Measurements from ENCODE around the gene LRMDA. TPM values are rescaled to one million over a fixed set of nuclear protein-coding genes. Genes with fewer than 3 reads are reported as not detected.

The LRMDA gene
- total and polyA plus RNA-seq, 4 donors = 12.1 to 40.8 (median 21.6) TPM

GRCh38 chr10:76558996-76559891, 1127.8 kb downstream of the LRMDA start:
- H3K27ac ChIP-seq (ENCODE audit: low read depth in 1 of 2, low read length in 1 of 2) = no peak overlapping the region
- no peak overlapping the region for H3K4me3 ChIP-seq
- TF ChIP-seq CTCF (IDR thresholded peaks at IDR 0.05; ENCODE audit: control extremely low read depth, extremely low read depth) = no peak
- H3K9me3 ChIP-seq (ENCODE audit: control insufficient read depth in 4 of 4, insufficient read depth in 3 of 4, low read length in 3 of 4) = no peaks in the 10 kb centered on the region
- H3K27me3 ChIP-seq (ENCODE audit: control insufficient read depth in 3 of 3, insufficient read depth in 3 of 3, low read length in 2 of 3) = no peaks in the 10 kb centered on the region
- peaks cover 4 to 41% (median 12%) of the 10 kb centered on the region in 5 donors for H3K4me1 ChIP-seq (ENCODE audit: control insufficient read depth in 5 of 5, insufficient read depth in 5 of 5, low read length in 5 of 5)
- peaks cover 0 to 1% (median 0%) of the 10 kb centered on the region in 4 donors for H3K36me3 ChIP-seq (ENCODE audit: control insufficient read depth in 4 of 4, insufficient read depth in 4 of 4, low read length in 4 of 4)
- H3K9ac ChIP-seq (ENCODE audit: insufficient read depth in 1 of 2, low read length in 2 of 2) = no peak overlapping the region
- no peak for ATAC-seq (ENCODE audit: insufficient read depth, low FRiP score)
- WGBS, 2 donors = 71 to 80% methylated on average over 3 of the region's 3 CpGs
- DNase-seq = peak in 2 of 3 donors; percentile 39 to 64

DNA sequence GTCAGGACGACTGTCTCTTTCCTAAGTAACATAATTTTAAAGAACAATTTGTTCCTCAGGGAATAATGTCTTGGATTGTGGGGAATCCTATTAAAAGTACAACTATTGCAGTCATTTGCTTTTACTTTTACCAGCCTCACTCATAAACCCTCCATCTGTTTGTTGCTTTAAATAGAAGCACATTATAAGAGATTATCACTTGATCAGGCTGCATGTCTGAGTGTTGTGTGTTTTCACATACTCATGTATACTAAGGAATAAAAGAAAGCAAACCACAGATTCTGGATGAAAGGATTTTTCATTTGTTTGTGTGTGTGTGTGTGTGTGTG, 1128.4 kb downstream of the LRMDA start:
- H3K27ac ChIP-seq (ENCODE audit: low read depth in 1 of 2, low read length in 1 of 2) = no peak overlapping the region
- no peak overlapping the region for H3K9ac ChIP-seq (ENCODE audit: insufficient read depth in 1 of 2, low read length in 2 of 2)
- H3K4me3 ChIP-seq = no peak overlapping the region
- TF ChIP-seq CTCF (IDR thresholded peaks at IDR 0.05; ENCODE audit: control extremely low read depth, extremely low read depth) = no peak
- no peaks in the 10 kb centered on the region for H3K27me3 ChIP-seq (ENCODE audit: control insufficient read depth in 3 of 3, insufficient read depth in 3 of 3, low read length in 2 of 3)
- ATAC-seq (ENCODE audit: insufficient read depth, low FRiP score) = no peak
- no peaks in the 10 kb centered on the region for H3K9me3 ChIP-seq (ENCODE audit: control insufficient read depth in 4 of 4, insufficient read depth in 3 of 4, low read length in 3 of 4)
- DNase-seq = peak in 2 of 3 donors; percentile 61 to 77
- H3K36me3 ChIP-seq (ENCODE audit: control insufficient read depth in 4 of 4, insufficient read depth in 4 of 4, low read length in 4 of 4) = peaks cover 0 to 1% (median 0%) of the 10 kb centered on the region in 4 donors
- peaks cover 1 to 35% (median 10%) of the 10 kb centered on the region in 5 donors for H3K4me1 ChIP-seq (ENCODE audit: control insufficient read depth in 5 of 5, insufficient read depth in 5 of 5, low read length in 5 of 5)
- WGBS, 2 donors = 78 to 81% methylated on average over 1 of the region's 1 CpG

- H3K27ac ChIP-seq (ENCODE audit: low read depth in 1 of 2, low read length in 1 of 2) = peak overlapping the region in 1 of 2 donors; percentile 45
- peaks cover 0 to 1% (median 0%) of the 10 kb centered on the region in 4 donors for H3K36me3 ChIP-seq (ENCODE audit: control insufficient read depth in 4 of 4, insufficient read depth in 4 of 4, low read length in 4 of 4)
- peaks cover under 1 to 30% (median 10%) of the 10 kb centered on the region in 5 donors for H3K4me1 ChIP-seq (ENCODE audit: control insufficient read depth in 5 of 5, insufficient read depth in 5 of 5, low read length in 5 of 5)
- no peak for DNase-seq
- TF ChIP-seq CTCF (IDR thresholded peaks at IDR 0.05; ENCODE audit: control extremely low read depth, extremely low read depth) = no peak
- H3K9ac ChIP-seq (ENCODE audit: insufficient read depth in 1 of 2, low read length in 2 of 2) = no peak overlapping the region
- no peak overlapping the region for H3K4me3 ChIP-seq
- no peaks in the 10 kb centered on the region for H3K9me3 ChIP-seq (ENCODE audit: control insufficient read depth in 4 of 4, insufficient read depth in 3 of 4, low read length in 3 of 4)
- H3K27me3 ChIP-seq (ENCODE audit: control insufficient read depth in 3 of 3, insufficient read depth in 3 of 3, low read length in 2 of 3) = no peaks in the 10 kb centered on the region
- ATAC-seq (ENCODE audit: insufficient read depth, low FRiP score) = no peak
- 84 to 89% methylated on average over 5 of the region's 5 CpGs for WGBS, 2 donors
Measured at GRCh38 chr10:76560338-76560737, 1128.9 kb downstream of the LRMDA start.

Measured in lung (tissue), 12 donors.